DND-41 (cell line): ENCODE measurements around the gene FGF1.

Experiments
- CTCF ChIP-seq: IDR thresholded peaks from 2 replicates; pipeline ENCODE4 v1.5.1; 2012; ENCODE audit warnings: borderline replicate concordance, low read length, moderate library complexity, mild to moderate bottlenecking; ENCODE audit not compliant: poor library complexity, severe bottlenecking; ENCODE audit errors: extremely low read depth
- EZH2 ChIP-seq: IDR thresholded peaks from 3 replicates; pipeline ENCODE4 v1.6.1; 2012; ENCODE audit warnings: borderline replicate concordance, low read depth, mild to moderate bottlenecking, moderate library complexity, low read length, inconsistent platforms; ENCODE audit not compliant: severe bottlenecking

GRCh38 chr5:142637871-142638270 lies 48.0 kb downstream of the FGF1 start:
- TF ChIP-seq CTCF (no peak), EZH2 (no peak)
